H1 (cell line): ENCODE results near the gene NEB. TPM values are rescaled to one million over a fixed set of nuclear protein-coding genes. Genes with fewer than 3 reads are reported as not detected.

ENCODE experiments used
- CTCF ChIA-PET: fragments of 300-600 bp; sonication (Branson Sonifier 250); formaldehyde crosslinking; loops from one replicate; lab custom pipeline; 2021; ENCODE audit not compliant: partially characterized antibody; lab: Charles Lee
- POLR2A ChIA-PET: fragments of 300-600 bp; sonication (Branson Sonifier 250); formaldehyde crosslinking; loops from one replicate; lab custom pipeline; 2021; ENCODE audit warnings: inconsistent platforms; ENCODE audit not compliant: partially characterized antibody; lab: Charles Lee
- DNase-seq, 2 experiments: peaks; one replicate each; pipeline versions ENCODE4 v3.0.0 to v3.0.0-alpha.2; 2010 to 2022; ENCODE audit warnings: low spot score in 2 of 2, low read depth in 1 of 2, mixed read lengths in 1 of 2
- FAIRE-seq: peaks from 2 replicates; lab custom pipeline; 2011; peaks lifted over from hg19 to GRCh38; lab: Jason Lieb, UNC
- H2AFZ ChIP-seq: 2 replicates; pipeline ENCODE4 v1.8.1; 2012; ENCODE audit warnings: low read length, inconsistent platforms
- H2AK5ac ChIP-seq: 2 replicates; pipeline ENCODE4 v1.6.1; 2013; ENCODE audit warnings: low read depth, low read length
- H2BK120ac ChIP-seq: replicated peaks from 2 replicates; pipeline ENCODE3; 2013; ENCODE audit warnings: low read depth, low read length, inconsistent platforms
- H2BK12ac ChIP-seq: 2 replicates; pipeline ENCODE4 v1.6.1; 2013; ENCODE audit warnings: low read depth, low read length
- H2BK15ac ChIP-seq: 2 replicates; pipeline ENCODE4 v1.6.1; 2013; ENCODE audit warnings: low read length
- H2BK20ac ChIP-seq: 2 replicates; pipeline ENCODE4 v1.6.1; 2013; ENCODE audit warnings: low read length
- H2BK5ac ChIP-seq: 2 replicates; pipeline ENCODE4 v1.6.1; 2013; ENCODE audit warnings: low read depth, low read length
- H3K14ac ChIP-seq: 2 replicates; pipeline ENCODE4 v1.6.1; 2013; ENCODE audit warnings: inconsistent platforms; ENCODE audit not compliant: insufficient read length
- H3K18ac ChIP-seq: 2 replicates; pipeline ENCODE4 v1.6.1; 2013; ENCODE audit warnings: low read length; ENCODE audit errors: extremely low read depth
- H3K23ac ChIP-seq: 2 replicates; pipeline ENCODE4 v1.6.1; 2013; ENCODE audit warnings: inconsistent platforms; ENCODE audit not compliant: insufficient read length
- H3K23me2 ChIP-seq: 2 replicates; pipeline ENCODE4 v1.6.1; 2013; ENCODE audit warnings: low read depth, low read length
- H3K27ac ChIP-seq: 2 replicates; pipeline ENCODE4 v1.6.1; 2011; ENCODE audit warnings: low read depth, low read length, inconsistent platforms
- H3K27me3 ChIP-seq, 4 experiments: replicated peaks in 1 of 4; 1 replicate in 1 of 4; 2 replicates in 3 of 4; pipeline versions ENCODE4 v1.6.1 to v1.8.1; 2011 to 2013; ENCODE audit warnings: low read length in 3 of 4, mild to moderate bottlenecking in 3 of 4, inconsistent platforms in 2 of 4, mixed read lengths in 2 of 4, moderate library complexity in 1 of 4; ENCODE audit not compliant: control insufficient read depth in 3 of 4, insufficient read depth in 3 of 4; ENCODE audit errors: extremely low read depth in 1 of 4
- H3K36me3 ChIP-seq, 4 experiments: 2 replicates each; pipeline versions ENCODE4 v1.6.1 to v1.8.1; 2011 to 2013; ENCODE audit warnings: mild to moderate bottlenecking in 4 of 4, low read length in 3 of 4, moderate library complexity in 2 of 4, control low read depth in 1 of 4, inconsistent platforms in 1 of 4; ENCODE audit not compliant: insufficient read depth in 4 of 4, control insufficient read depth in 2 of 4
- H3K4ac ChIP-seq: replicated peaks from 2 replicates; pipeline ENCODE3; 2013; ENCODE audit warnings: low read length, low read depth, mixed read lengths, inconsistent platforms; ENCODE audit not compliant: insufficient read length
- H3K4me1 ChIP-seq, 4 experiments: replicated peaks in 1 of 4; 1 replicate in 1 of 4; 2 replicates in 3 of 4; pipeline versions ENCODE4 v1.6.1 to v1.8.1; 2011 to 2013; ENCODE audit warnings: low read length in 3 of 4, inconsistent platforms in 2 of 4, mixed read lengths in 1 of 4; ENCODE audit not compliant: insufficient read depth in 4 of 4, control insufficient read depth in 3 of 4
- H3K4me2 ChIP-seq, 2 experiments: 2 replicates each; pipeline versions ENCODE4 v1.6.1 to v1.8.1; 2011 to 2013; ENCODE audit warnings: low read depth in 2 of 2, low read length in 2 of 2, control low read depth in 1 of 2, inconsistent platforms in 1 of 2, mild to moderate bottlenecking in 1 of 2; ENCODE audit not compliant: insufficient read depth in 1 of 2
- H3K4me3 ChIP-seq, 4 experiments: fragments of 200-600, 300-600 bp in 1 of 4; sonication (generic), shearing (Covaris generic), sonication (Bioruptor Twin) in 1 of 4; 2 replicates each; pipeline versions ENCODE4 v1.5.1 to v1.8.1; 2011 to 2016; ENCODE audit warnings: low read length in 4 of 4, low read depth in 3 of 4, control low read depth in 2 of 4, inconsistent platforms in 2 of 4, mild to moderate bottlenecking in 2 of 4, mixed read lengths in 1 of 4, moderate library complexity in 1 of 4; ENCODE audit not compliant: insufficient read depth in 2 of 4; ENCODE audit errors: extremely low read depth in 1 of 4
- H3K56ac ChIP-seq: replicated peaks from 2 replicates; pipeline ENCODE3; 2013; ENCODE audit warnings: low read depth, mild to moderate bottlenecking, mixed read lengths, low read length, inconsistent platforms; ENCODE audit not compliant: insufficient read length
- H3K79me1 ChIP-seq: 2 replicates; pipeline ENCODE4 v1.6.1; 2013; ENCODE audit warnings: low read depth, low read length, control low read depth
- H3K79me2 ChIP-seq, 2 experiments: 2 replicates each; pipeline versions ENCODE4 v1.6.1 to v1.8.1; 2012 to 2013; ENCODE audit warnings: low read length in 2 of 2, mild to moderate bottlenecking in 2 of 2, inconsistent platforms in 1 of 2; ENCODE audit not compliant: insufficient read depth in 2 of 2, control insufficient read depth in 1 of 2
- H3K9ac ChIP-seq, 4 experiments: replicated peaks in 1 of 4; 1 replicate in 1 of 4; 2 replicates in 3 of 4; pipeline versions ENCODE4 v1.6.1 to v1.8.1; 2011 to 2013; ENCODE audit warnings: low read depth in 3 of 4, low read length in 3 of 4, control low read depth in 2 of 4, mild to moderate bottlenecking in 2 of 4, moderate library complexity in 2 of 4, inconsistent platforms in 1 of 4; ENCODE audit errors: extremely low read depth in 1 of 4
- H3K9me3 ChIP-seq, 2 experiments: 2 replicates each; pipeline versions ENCODE4 v1.6.1 to v1.8.1; 2012 to 2013; ENCODE audit warnings: mild to moderate bottlenecking in 2 of 2, moderate library complexity in 2 of 2, control low read depth in 1 of 2, inconsistent platforms in 1 of 2, low read depth in 1 of 2, low read length in 1 of 2, mixed read lengths in 1 of 2; ENCODE audit not compliant: insufficient read depth in 2 of 2
- H4K20me1 ChIP-seq, 2 experiments: replicated peaks in 1 of 2; 2 replicates each; pipeline versions ENCODE3 to v1.8.1; 2011 to 2013; ENCODE audit warnings: inconsistent platforms in 2 of 2, low read length in 2 of 2, mild to moderate bottlenecking in 1 of 2; ENCODE audit not compliant: insufficient read depth in 2 of 2, control insufficient read depth in 1 of 2
- H4K5ac ChIP-seq: 2 replicates; pipeline ENCODE4 v1.6.1; 2013; ENCODE audit warnings: low read length, low read depth, mixed read lengths, inconsistent platforms; ENCODE audit not compliant: insufficient read length
- H4K8ac ChIP-seq: 2 replicates; pipeline ENCODE4 v1.8.0; 2013; ENCODE audit warnings: mild to moderate bottlenecking, moderate library complexity, low read length, inconsistent platforms; ENCODE audit not compliant: insufficient read depth; ENCODE audit errors: extremely low read depth
- H4K91ac ChIP-seq: replicated peaks from 2 replicates; pipeline ENCODE3; 2013; ENCODE audit warnings: low read length, mixed read lengths, inconsistent platforms; ENCODE audit not compliant: insufficient read length
- CBX8 ChIP-seq: fragments of 300-800, 300-1000 bp; sonication (generic); IDR thresholded peaks from 2 replicates; pipeline ENCODE4 v1.7.1; 2016; ENCODE audit warnings: low read depth, low read length, borderline replicate concordance
- PHF8 ChIP-seq: fragments of 200-600 bp; sonication (generic); conservative IDR thresholded peaks from 2 replicates; pipeline ENCODE4 v1.7.1; 2012; ENCODE audit warnings: low read depth, mild to moderate bottlenecking, inconsistent platforms, low read length, moderate library complexity
- WGBS, 2 experiments: shearing (Covaris generic) in 1 of 2; methylation state at CpG; one replicate each; pipeline versions ENCODE4 v1.1.6 to v1.1.7; 2013 to 2015; ENCODE audit warnings: low lambda C conversion rate in 2 of 2, mixed read lengths in 2 of 2, inconsistent platforms in 1 of 2, low coverage in 1 of 2, missing lambda C conversion rate in 1 of 2; ENCODE audit not compliant: insufficient replicate concordance in 2 of 2, insufficient coverage in 1 of 2, insufficient read length in 1 of 2; ENCODE audit errors: extremely low coverage in 1 of 2, missing lambda C conversion rate in 1 of 2; 5-methylcytosine and 5-hydroxymethylcytosine counted together
- polyA plus RNA-seq, 7 experiments: library from polyadenylated mRNA; depleted of rRNA in 3 of 7; stranded (reverse) in 5 of 7; unstranded in 2 of 7; fragments of >200 nt in 5 of 7; fragments of 200-250 nt in 2 of 7; gene quantifications; 1 replicate in 5 of 7; 2 replicates in 1 of 7; 4 replicates in 1 of 7; pipeline versions ENCODE4 v1.2.1 to v1.2.3, GENCODE V29; 2011 to 2013; ENCODE audit warnings: missing spikeins in 2 of 7, mixed read lengths in 2 of 7
- total RNA-seq: library from RNA; stranded (reverse); fragmentation: NEBNext Ultra II Directional; extraction: Animal tissue kit (Norgen Biotek cat#: 25700); gene quantifications from 2 replicates; pipeline ENCODE4 v1.2.1, GENCODE V29; 2021

The NEB gene
- total and polyA plus RNA-seq, 2 of the 8 experiments (the other 6 are each of a cell fraction or from before 2014, with no cell fraction given), result 1.4 to 2.5 TPM

- POLR2A ChIA-PET, result no interaction called here
- no peak for FAIRE-seq
Observed at GRCh38 chr2:151637271-151637781, 97.0 kb downstream of the NEB start.

More at GRCh38 chr2:151637271-151637781, 97.0 kb downstream of the NEB start:
- no peak overlapping the region for H2BK12ac ChIP-seq
- DNase-seq, result no peak
- no peak overlapping the region for H2BK20ac ChIP-seq
- H3K9me3 ChIP-seq, result no peaks in the 10 kb centered on the region
- no peak overlapping the region for H3K18ac ChIP-seq
- no peak overlapping the region for H3K4me2 ChIP-seq
- no peak overlapping the region for H2BK120ac ChIP-seq
- 90% methylated on average over 8 of the region's 8 CpGs; no CpG with 5 or more reads in 1 of the 2 experiments for WGBS, 2 experiments
- TF ChIP-seq CBX8 (no peak), PHF8 (no peak)
- no peaks in the 10 kb centered on the region for H3K79me2 ChIP-seq
- H3K27me3 ChIP-seq, result no peaks in the 10 kb centered on the region
- no peak overlapping the region for H3K4me3 ChIP-seq
- no peak overlapping the region for H2BK15ac ChIP-seq
- no peaks in the 10 kb centered on the region for H3K79me1 ChIP-seq
- H4K20me1 ChIP-seq, result no peaks in the 10 kb centered on the region
- no peak overlapping the region for H4K5ac ChIP-seq
- H3K9ac ChIP-seq, result no peak overlapping the region
- no peak overlapping the region for H3K14ac ChIP-seq
- H3K23me2 ChIP-seq, result no peaks in the 10 kb centered on the region
- CTCF ChIA-PET, result interaction anchor here (0.6 to 2.7 kb wide), 7 partner anchors 20 to 388 kb away, joined by 3 to 10 read pairs (median 4); no protein-coding TSS in a partner anchor
- no peak overlapping the region for H2AK5ac ChIP-seq
- H3K36me3 ChIP-seq, result peaks cover 0 to 4% (median 0%) of the 10 kb centered on the region in 4 experiments; a peak in 3 of 8 replicates
- H3K56ac ChIP-seq, result no peak overlapping the region
- H3K4me1 ChIP-seq, result no peaks in the 10 kb centered on the region
- H3K27ac ChIP-seq, result no peak overlapping the region
- no peak overlapping the region for H3K23ac ChIP-seq
- no peak overlapping the region for H3K4ac ChIP-seq
- no peak overlapping the region for H2AFZ ChIP-seq
- H4K91ac ChIP-seq, result no peak overlapping the region
- H4K8ac ChIP-seq, result no peak overlapping the region
- no peak overlapping the region for H2BK5ac ChIP-seq
